B cell (primary cell): ENCODE data around the gene HIRA.
"Not testable (repeated sequence)": the region's sequence is repeated elsewhere in the genome, so short reads cannot be mapped to it uniquely, and the experiment has no call there.

Experiments used
- CTCF ChIP-seq: fragments of 200-600 bp; IDR thresholded peaks from one replicate; pipeline ENCODE4 v1.8.0; 2022; ENCODE audit warnings: antibody characterized with exemption, mild to moderate bottlenecking
- EZH2 ChIP-seq: IDR thresholded peaks from 2 replicates; pipeline ENCODE4 v1.6.1; 2012; ENCODE audit warnings: borderline replicate concordance, low read depth, mild to moderate bottlenecking, moderate library complexity, low read length; ENCODE audit not compliant: insufficient read depth, poor library complexity, severe bottlenecking

- not testable (repeated sequence) for TF ChIP-seq CTCF, EZH2
These were observed 108.1 kb downstream of the HIRA start for GRCh38 chr22:19323420-19323819.
